Neuronal stem cell (in vitro differentiated cells): ENCODE data around the gene TNRC18.
A peak's percentile ranks its signal among the peaks of the same experiment; 100 is the strongest.

Source experiments
- DNase-seq: peaks from one replicate; pipeline ENCODE4 v3.0.0-alpha.2; 2013; ENCODE audit warnings: low spot score
- H2AFZ ChIP-seq: one replicate; pipeline ENCODE4 v1.6.1; 2013; ENCODE audit warnings: mild to moderate bottlenecking, low read length, inconsistent platforms
- H2AK5ac ChIP-seq: 2 replicates; pipeline ENCODE4 v1.6.1; 2013; ENCODE audit warnings: low read depth, mild to moderate bottlenecking, inconsistent platforms, low read length, moderate library complexity, mixed read lengths
- H2BK120ac ChIP-seq: 2 replicates; pipeline ENCODE4 v1.6.1; 2013; ENCODE audit warnings: low read depth, mild to moderate bottlenecking, inconsistent platforms, low read length, moderate library complexity, mixed read lengths
- H2BK12ac ChIP-seq: one replicate; pipeline ENCODE4 v1.6.1; 2013; ENCODE audit warnings: low read length, inconsistent platforms
- H2BK15ac ChIP-seq: 2 replicates; pipeline ENCODE4 v1.6.1; 2013; ENCODE audit warnings: mild to moderate bottlenecking, low read length, inconsistent platforms, mixed read lengths
- H2BK5ac ChIP-seq: one replicate; pipeline ENCODE4 v1.6.1; 2013; ENCODE audit warnings: inconsistent platforms, mild to moderate bottlenecking, low read length, moderate library complexity
- H3K14ac ChIP-seq: one replicate; pipeline ENCODE4 v1.6.1; 2013; ENCODE audit warnings: low read length, inconsistent platforms
- H3K18ac ChIP-seq: 2 replicates; pipeline ENCODE4 v1.6.1; 2013; ENCODE audit warnings: low read length, inconsistent platforms
- H3K23ac ChIP-seq: 2 replicates; pipeline ENCODE4 v1.6.1; 2013; ENCODE audit warnings: low read depth, mild to moderate bottlenecking, mixed read lengths, low read length, inconsistent platforms; ENCODE audit not compliant: poor library complexity
- H3K27ac ChIP-seq: replicated peaks from 3 replicates; pipeline ENCODE4 v1.5.1; 2013; ENCODE audit warnings: low read length, inconsistent platforms
- H3K27me3 ChIP-seq, 3 experiments: 2 replicates each; pipeline ENCODE4 v1.6.1; 2013; ENCODE audit warnings: low read length in 3 of 3, mild to moderate bottlenecking in 2 of 3, inconsistent platforms in 1 of 3, low read depth in 1 of 3, mixed read lengths in 1 of 3, moderate library complexity in 1 of 3; ENCODE audit not compliant: control insufficient read depth in 3 of 3, insufficient read depth in 3 of 3
- H3K36me3 ChIP-seq, 2 donors: replicated peaks in 1 of 2; 2 replicates each; pipeline ENCODE4 v1.6.1; 2013; ENCODE audit warnings: low read length in 2 of 2; ENCODE audit not compliant: control insufficient read depth in 2 of 2, insufficient read depth in 2 of 2
- H3K4ac ChIP-seq: 2 replicates; pipeline ENCODE4 v1.6.1; 2013; ENCODE audit warnings: inconsistent platforms, mild to moderate bottlenecking, low read length, moderate library complexity
- H3K4me1 ChIP-seq, 2 donors: 1 replicate in 1 of 2; 2 replicates in 1 of 2; pipeline ENCODE4 v1.6.1; 2013; ENCODE audit warnings: low read length in 2 of 2, low read depth in 1 of 2; ENCODE audit not compliant: control insufficient read depth in 2 of 2, insufficient read depth in 1 of 2
- H3K4me2 ChIP-seq: one replicate; pipeline ENCODE4 v1.6.1; 2013; ENCODE audit warnings: mild to moderate bottlenecking, low read length, inconsistent platforms; ENCODE audit not compliant: insufficient read depth, poor library complexity, severe bottlenecking
- H3K4me3 ChIP-seq, 2 donors: 2 replicates each; pipeline ENCODE4 v1.5.1; 2013; ENCODE audit warnings: low read length in 2 of 2, mild to moderate bottlenecking in 2 of 2, inconsistent platforms in 1 of 2, moderate library complexity in 1 of 2
- H3K79me1 ChIP-seq: one replicate; pipeline ENCODE4 v1.6.1; 2013; ENCODE audit warnings: low read depth, mild to moderate bottlenecking, inconsistent platforms, low read length, moderate library complexity
- H3K9ac ChIP-seq: one replicate; pipeline ENCODE4 v1.6.1; 2013; ENCODE audit warnings: mild to moderate bottlenecking, low read depth, low read length, inconsistent platforms; ENCODE audit not compliant: poor library complexity
- H3K9me3 ChIP-seq, 2 donors: replicated peaks in 1 of 2; 2 replicates each; pipeline versions ENCODE3 to v1.6.1; 2013; ENCODE audit warnings: low read length in 2 of 2, mild to moderate bottlenecking in 2 of 2, inconsistent platforms in 1 of 2, low read depth in 1 of 2, mixed read lengths in 1 of 2, moderate library complexity in 1 of 2; ENCODE audit not compliant: control insufficient read depth in 2 of 2, insufficient read depth in 1 of 2
- H4K8ac ChIP-seq: one replicate; pipeline ENCODE4 v1.6.1; 2013; ENCODE audit warnings: low read depth, mild to moderate bottlenecking, inconsistent platforms, low read length, moderate library complexity
- H4K91ac ChIP-seq: one replicate; pipeline ENCODE4 v1.6.1; 2013; ENCODE audit warnings: low read length, low read depth, mild to moderate bottlenecking, inconsistent platforms; ENCODE audit not compliant: poor library complexity
- WGBS, 2 donors: extraction: QIAGEN DNeasy Blood & Tissue Kit; methylation state at CpG; one replicate each; pipeline ENCODE4 v1.1.7; 2013; ENCODE audit warnings: missing lambda C conversion rate in 2 of 2, mixed read lengths in 1 of 2; ENCODE audit not compliant: insufficient read length in 2 of 2, insufficient replicate concordance in 1 of 2; ENCODE audit errors: extremely low coverage in 2 of 2; 5-methylcytosine and 5-hydroxymethylcytosine counted together

TNRC18 gene

DNA sequence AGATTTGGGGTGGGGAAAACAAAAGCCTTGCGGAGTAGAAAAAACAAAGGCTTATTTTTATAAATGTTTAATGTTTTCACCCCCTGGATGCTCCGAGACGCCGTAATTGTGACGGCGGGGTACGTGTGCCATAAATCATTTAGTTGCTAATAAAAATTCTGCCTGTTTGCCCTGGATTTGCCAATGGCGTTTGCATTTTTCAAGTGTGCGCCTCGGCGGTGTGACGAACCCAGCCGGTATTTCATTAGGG, 2.5 kb upstream of the TNRC18 start:
- Histone ChIP-seq H3K36me3 (peaks cover 0 to 5% of the 10 kb centered on the region in 2 donors), H2AFZ (no peak overlapping the region), H3K23ac (peak overlapping the region; percentile 98), H3K14ac (peak overlapping the region; percentile 99), H3K18ac (peak overlapping the region; percentile 100), H3K4ac (peak overlapping the region; percentile 100), H3K27me3 (peaks cover 0 to 25% (median 9%) of the 10 kb centered on the region in 3 experiments), H4K91ac (peak overlapping the region; percentile 99), H3K27ac (peak overlapping the region; percentile 97), H3K9me3 (no peaks in the 10 kb centered on the region), H2BK120ac (peak overlapping the region; percentile 87), H4K8ac (peak overlapping the region; percentile 43), H3K4me1 (peaks cover 12 to 20% of the 10 kb centered on the region in 2 donors), H2BK5ac (peak overlapping the region; percentile 97), H2AK5ac (peak overlapping the region; percentile 99), H3K9ac (peak overlapping the region; percentile 99), H3K4me2 (peak overlapping the region; percentile 97), H2BK12ac (no peak overlapping the region), H2BK15ac (peak overlapping the region; percentile 85), H3K79me1 (peaks cover 28% of the 10 kb centered on the region), H3K4me3 (peak overlapping the region; percentile 93)
- no peak for DNase-seq
- WGBS, 2 donors: no CpG with 5 or more reads among the region's 13 CpGs

DNA sequence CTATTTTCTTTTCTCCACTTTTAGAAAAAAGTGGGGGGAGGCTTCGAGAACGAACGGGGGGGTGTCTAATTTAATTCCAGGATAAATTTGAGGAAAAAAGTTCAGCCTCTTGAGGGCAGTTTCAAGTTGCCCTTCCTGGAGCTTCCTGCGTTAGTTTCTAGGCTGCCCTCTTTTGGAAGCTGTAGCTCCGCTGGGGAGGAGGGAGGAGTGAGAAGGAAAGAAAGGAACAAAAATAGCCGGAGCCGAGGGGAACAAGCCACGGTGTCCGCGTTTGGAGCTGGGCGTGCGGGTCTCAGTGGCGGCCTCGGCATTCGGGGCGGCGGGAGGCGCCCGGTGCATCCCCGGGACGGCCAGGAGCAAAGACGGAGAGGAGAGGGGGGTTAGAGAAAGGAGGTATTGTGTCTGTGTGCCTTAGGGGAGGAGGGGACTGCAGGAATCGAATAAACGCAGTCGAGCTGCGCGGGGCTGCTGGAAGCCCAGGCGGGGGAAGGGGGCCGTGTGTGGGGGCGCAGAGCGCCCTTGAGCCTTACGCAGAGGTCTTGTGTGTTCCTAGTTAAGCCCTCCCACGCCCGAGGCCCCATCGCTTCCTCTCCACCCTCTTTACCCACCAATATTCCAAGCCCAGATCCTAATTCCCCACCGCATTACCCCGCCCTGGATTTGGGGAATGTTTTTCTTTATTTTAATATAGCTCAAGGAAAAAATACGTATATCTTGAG, 2.0 kb upstream of the TNRC18 start:
- Histone ChIP-seq H3K4ac (no peak overlapping the region), H3K79me1 (peaks cover 28% of the 10 kb centered on the region), H2BK15ac (peak overlapping the region; percentile 25), H3K9me3 (no peaks in the 10 kb centered on the region), H3K4me1 (peaks cover 12 to 20% of the 10 kb centered on the region in 2 donors), H3K14ac (peak overlapping the region; percentile 12), H3K27me3 (peaks cover 0 to 26% (median 8%) of the 10 kb centered on the region in 3 experiments), H3K18ac (peak overlapping the region; percentile 89), H3K4me3 (peak overlapping the region; percentile 93), H3K36me3 (peaks cover 0 to 10% of the 10 kb centered on the region in 2 donors), H4K91ac (no peak overlapping the region), H3K23ac (peak overlapping the region; percentile 15), H2BK12ac (no peak overlapping the region), H2BK5ac (peak overlapping the region; percentile 99), H2AFZ (peak overlapping the region; percentile 71), H4K8ac (no peak overlapping the region), H3K4me2 (peak overlapping the region; percentile 97), H3K27ac (peak overlapping the region; percentile 97), H2BK120ac (peak overlapping the region; percentile 100), H2AK5ac (peak overlapping the region; percentile 99), H3K9ac (peak overlapping the region; percentile 79)
- no CpG with 5 or more reads among the region's 38 CpGs for WGBS, 2 donors
- DNase-seq: peak; percentile 83

DNA sequence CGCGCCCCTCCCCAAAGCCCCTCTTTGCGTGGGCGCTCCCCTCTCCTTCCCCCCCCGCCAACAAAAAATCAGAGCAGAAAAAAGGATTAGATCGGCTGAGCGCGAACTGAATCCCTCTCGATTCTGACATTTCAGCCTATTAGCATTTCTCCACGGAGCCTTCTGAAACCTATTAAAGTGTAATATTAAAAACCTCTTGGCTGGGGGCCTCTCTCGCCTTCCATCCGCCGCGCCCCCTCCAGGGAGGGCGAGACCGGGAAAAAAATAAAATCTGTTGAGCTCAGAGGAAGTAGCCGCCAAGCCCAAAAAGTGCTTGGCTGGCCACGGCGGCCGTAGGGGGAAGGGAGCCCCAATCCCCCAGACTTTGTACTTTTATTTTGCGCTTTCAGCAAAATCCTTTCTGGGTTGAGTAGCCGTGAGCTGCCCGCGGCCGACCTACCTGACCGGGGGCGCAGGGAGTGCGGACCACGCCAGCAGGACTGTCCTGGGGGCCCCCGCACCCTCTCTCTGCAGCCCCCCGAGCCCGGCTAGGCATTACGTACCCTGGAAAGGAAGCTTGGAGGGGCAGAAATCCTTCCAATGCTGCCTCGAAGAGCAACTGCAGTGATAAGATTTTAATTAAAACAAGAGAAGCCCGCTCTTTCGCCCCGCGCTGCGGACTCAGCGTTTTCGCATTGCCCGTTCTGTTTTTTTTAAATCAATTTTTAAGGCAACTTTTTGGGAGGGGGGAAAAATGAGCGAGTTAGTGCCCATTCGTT, 1.3 kb upstream of the TNRC18 start:
- Histone ChIP-seq H2BK120ac (peak overlapping the region; percentile 100), H3K4ac (peak overlapping the region; percentile 26), H4K91ac (no peak overlapping the region), H3K14ac (peak overlapping the region; percentile 77), H3K36me3 (peaks cover 0 to 17% of the 10 kb centered on the region in 2 donors), H2AK5ac (peak overlapping the region; percentile 76), H3K27me3 (peaks cover 0 to 19% (median 6%) of the 10 kb centered on the region in 3 experiments), H3K79me1 (peaks cover 27% of the 10 kb centered on the region), H2BK12ac (no peak overlapping the region), H2BK5ac (peak overlapping the region; percentile 99), H2BK15ac (peak overlapping the region; percentile 96), H2AFZ (peak overlapping the region; percentile 71), H3K18ac (peak overlapping the region; percentile 100), H3K4me2 (peak overlapping the region; percentile 97), H3K9ac (peak overlapping the region; percentile 89), H3K4me1 (peaks cover 6 to 17% of the 10 kb centered on the region in 2 donors), H4K8ac (no peak overlapping the region), H3K9me3 (no peaks in the 10 kb centered on the region), H3K27ac (peak overlapping the region; percentile 97), H3K4me3 (peak overlapping the region; percentile 93), H3K23ac (peak overlapping the region; percentile 86)
- no peak for DNase-seq
- WGBS, 2 donors: no CpG with 5 or more reads among the region's 44 CpGs
